ENCODE measurements around the gene ARHGAP26.

The ARHGAP26 gene

DNA sequence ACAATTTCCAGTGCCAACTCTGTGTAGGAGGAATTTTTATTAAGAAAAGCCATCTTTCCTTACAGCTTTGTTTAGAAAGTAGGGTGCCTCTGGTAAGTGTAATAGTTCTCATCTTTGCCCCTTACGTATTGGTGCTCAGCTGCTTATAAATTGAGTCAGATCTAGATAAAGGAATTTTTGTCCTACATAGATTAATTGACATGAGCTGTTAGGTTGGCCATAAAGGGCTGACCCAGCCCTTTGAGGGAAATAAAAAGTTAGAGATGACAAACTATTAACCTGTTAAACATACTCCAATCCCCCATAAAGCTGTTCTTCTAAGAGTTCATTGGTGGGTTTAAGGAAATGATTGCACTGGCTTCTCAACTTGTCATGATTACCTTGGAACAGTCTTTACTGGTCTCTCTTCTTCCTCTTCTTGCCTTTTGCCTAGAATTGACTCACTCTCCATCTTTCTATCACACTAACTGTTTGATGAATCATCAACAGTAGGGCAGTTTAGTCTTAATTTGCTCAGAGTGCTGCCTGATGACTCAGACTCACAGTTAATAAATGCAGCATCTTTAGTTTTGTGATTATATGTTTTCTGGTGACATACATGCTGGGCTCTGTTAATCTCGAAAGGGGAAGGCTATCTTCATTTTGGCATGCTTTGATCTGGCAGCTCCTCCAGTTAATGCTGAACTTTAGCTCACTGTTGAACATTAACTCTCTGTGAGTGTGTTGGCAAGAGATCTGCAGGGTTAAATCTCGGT, 51.7 kb downstream of the ARHGAP26 start:
- peak overlapping the region; percentile 37 for H3K4me2 ChIP-seq (ENCODE audit: low read length, poor library complexity, severe bottlenecking)
- no peak overlapping the region for H2BK12ac ChIP-seq (ENCODE audit: low read length in 2 of 2)
- H2BK15ac ChIP-seq (ENCODE audit: low read depth, poor library complexity, severe bottlenecking) = no peak overlapping the region
- no peak overlapping the region for H3K14ac ChIP-seq (ENCODE audit: low read length in 2 of 2)
- H3K27me3 ChIP-seq (ENCODE audit: control insufficient read depth in 1 of 2, insufficient read depth in 1 of 2, low read length in 2 of 2) = no peaks in the 10 kb centered on the region
- H3K4ac ChIP-seq (ENCODE audit: low read depth in 1 of 2, low read length in 2 of 2) = no peak overlapping the region
- no peaks in the 10 kb centered on the region for H3K36me3 ChIP-seq (ENCODE audit: control insufficient read depth in 1 of 2, insufficient read depth in 2 of 2, low read depth in 1 of 2, low read length in 2 of 2)
- H3K4me3 ChIP-seq (ENCODE audit: insufficient read depth in 1 of 2, low read depth in 1 of 2, low read length in 2 of 2) = peak overlapping the region in 1 of 2 experiments; percentile 15
- H2BK5ac ChIP-seq (ENCODE audit: low read depth, low read length, poor library complexity, severe bottlenecking) = no peak overlapping the region
- peak; percentile 82 for DNase-seq
- no peak overlapping the region for H3K18ac ChIP-seq (ENCODE audit: low read depth in 1 of 2, low read length in 2 of 2)
- H4K91ac ChIP-seq (ENCODE audit: low read length) = no peak overlapping the region
- H2AFZ ChIP-seq (ENCODE audit: low read depth, low read length) = no peak overlapping the region
- H3K27ac ChIP-seq (ENCODE audit: low read length, poor library complexity, severe bottlenecking) = peak overlapping the region; percentile 83
- H3K23ac ChIP-seq (ENCODE audit: low read length in 2 of 2) = no peak overlapping the region
- H3K9ac ChIP-seq (ENCODE audit: low read length) = peak overlapping the region; percentile 46
- H3K4me1 ChIP-seq (ENCODE audit: control insufficient read depth, insufficient read depth, low read depth, low read length) = peaks cover 35% of the 10 kb centered on the region
- H2AK5ac ChIP-seq (ENCODE audit: low read length, severe bottlenecking) = no peak overlapping the region
- H2BK120ac ChIP-seq (ENCODE audit: low read depth, low read length) = no peak overlapping the region
- H3K9me3 ChIP-seq (ENCODE audit: control insufficient read depth, low read length) = no peaks in the 10 kb centered on the region
- 41% methylated on average over 2 of the region's 3 CpGs for WGBS
- no peak overlapping the region for H4K8ac ChIP-seq (ENCODE audit: low read length)
- peaks cover 15% of the 10 kb centered on the region for H3K79me1 ChIP-seq (replicated peaks; ENCODE audit: low read length, poor library complexity, severe bottlenecking)

DNA sequence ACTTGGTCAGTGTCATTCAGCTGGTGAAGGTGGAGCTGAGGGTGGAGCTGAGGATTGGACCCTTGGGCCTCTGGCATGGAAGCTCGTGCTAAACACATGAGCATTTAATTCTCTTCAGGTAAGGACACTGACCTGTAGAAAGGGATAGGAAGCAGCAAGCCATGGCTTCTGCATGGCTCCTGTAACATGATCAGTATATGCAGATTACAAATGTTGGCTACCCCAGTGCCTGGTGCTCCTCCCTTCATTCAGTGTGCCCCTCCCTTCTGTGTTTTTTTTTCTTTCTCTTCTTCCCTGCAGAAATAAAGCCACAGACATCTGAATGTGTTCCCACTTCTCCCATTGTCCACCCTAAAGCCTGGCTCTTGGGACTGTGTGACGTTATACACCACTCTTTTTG, 52.9 kb downstream of the ARHGAP26 start:
- Histone ChIP-seq H2BK12ac (ENCODE audit: low read length in 2 of 2) (no peak overlapping the region), H2BK15ac (ENCODE audit: low read depth, poor library complexity, severe bottlenecking) (no peak overlapping the region), H3K4me1 (ENCODE audit: control insufficient read depth, insufficient read depth, low read depth, low read length) (peaks cover 34% of the 10 kb centered on the region), H2AFZ (ENCODE audit: low read depth, low read length) (no peak overlapping the region), H3K23ac (ENCODE audit: low read length in 2 of 2) (no peak overlapping the region), H3K79me1 (replicated peaks; ENCODE audit: low read length, poor library complexity, severe bottlenecking) (peaks cover 13% of the 10 kb centered on the region), H3K9ac (ENCODE audit: low read length) (no peak overlapping the region), H3K4me3 (ENCODE audit: insufficient read depth in 1 of 2, low read depth in 1 of 2, low read length in 2 of 2) (no peak overlapping the region), H4K91ac (ENCODE audit: low read length) (no peak overlapping the region), H2BK120ac (ENCODE audit: low read depth, low read length) (no peak overlapping the region), H2AK5ac (ENCODE audit: low read length, severe bottlenecking) (no peak overlapping the region), H4K8ac (ENCODE audit: low read length) (peak overlapping the region; percentile 2), H3K4ac (ENCODE audit: low read depth in 1 of 2, low read length in 2 of 2) (no peak overlapping the region), H2BK5ac (ENCODE audit: low read depth, low read length, poor library complexity, severe bottlenecking) (no peak overlapping the region), H3K14ac (ENCODE audit: low read length in 2 of 2) (no peak overlapping the region), H3K27me3 (ENCODE audit: control insufficient read depth in 1 of 2, insufficient read depth in 1 of 2, low read length in 2 of 2) (no peaks in the 10 kb centered on the region), H3K4me2 (ENCODE audit: low read length, poor library complexity, severe bottlenecking) (no peak overlapping the region), H3K36me3 (ENCODE audit: control insufficient read depth in 1 of 2, insufficient read depth in 2 of 2, low read depth in 1 of 2, low read length in 2 of 2) (no peaks in the 10 kb centered on the region), H3K9me3 (ENCODE audit: control insufficient read depth, low read length) (no peaks in the 10 kb centered on the region), H3K27ac (ENCODE audit: low read length, poor library complexity, severe bottlenecking) (peak overlapping the region; percentile 53), H3K18ac (ENCODE audit: low read depth in 1 of 2, low read length in 2 of 2) (no peak overlapping the region)
- 82% methylated on average over 2 of the region's 2 CpGs for WGBS
- no peak for DNase-seq

DNA sequence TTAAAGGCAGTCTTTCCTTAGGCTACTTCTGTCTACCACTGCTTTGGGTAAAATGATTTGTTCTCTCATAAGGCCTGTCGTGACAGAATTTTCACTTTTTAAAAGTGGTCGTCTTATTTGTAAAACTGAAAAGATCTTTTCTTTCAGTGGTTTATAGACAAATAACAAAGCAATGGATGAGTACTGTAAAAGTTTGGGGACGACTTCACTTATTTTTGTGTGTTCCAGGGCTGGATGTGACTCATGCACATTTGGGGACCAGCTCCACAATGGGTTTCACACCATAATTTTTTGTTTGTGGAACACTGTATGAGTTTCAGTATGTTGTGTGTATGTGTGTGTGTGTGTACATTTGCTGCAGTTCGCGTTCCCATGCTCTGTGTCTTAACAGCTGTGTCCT, 53.6 kb downstream of the ARHGAP26 start:
- H2AFZ ChIP-seq (ENCODE audit: low read depth, low read length) = no peak overlapping the region
- peaks cover 34% of the 10 kb centered on the region for H3K4me1 ChIP-seq (ENCODE audit: control insufficient read depth, insufficient read depth, low read depth, low read length)
- DNase-seq = no peak
- H3K4me2 ChIP-seq (ENCODE audit: low read length, poor library complexity, severe bottlenecking) = no peak overlapping the region
- H2BK120ac ChIP-seq (ENCODE audit: low read depth, low read length) = no peak overlapping the region
- H3K27me3 ChIP-seq (ENCODE audit: control insufficient read depth in 1 of 2, insufficient read depth in 1 of 2, low read length in 2 of 2) = no peaks in the 10 kb centered on the region
- H2AK5ac ChIP-seq (ENCODE audit: low read length, severe bottlenecking) = peak overlapping the region; percentile 2
- no peak overlapping the region for H4K8ac ChIP-seq (ENCODE audit: low read length)
- H2BK5ac ChIP-seq (ENCODE audit: low read depth, low read length, poor library complexity, severe bottlenecking) = no peak overlapping the region
- H3K79me1 ChIP-seq (replicated peaks; ENCODE audit: low read length, poor library complexity, severe bottlenecking) = peaks cover 13% of the 10 kb centered on the region
- no peak overlapping the region for H3K9ac ChIP-seq (ENCODE audit: low read length)
- no peaks in the 10 kb centered on the region for H3K36me3 ChIP-seq (ENCODE audit: control insufficient read depth in 1 of 2, insufficient read depth in 2 of 2, low read depth in 1 of 2, low read length in 2 of 2)
- 95% methylated on average over 5 of the region's 5 CpGs for WGBS
- H3K14ac ChIP-seq (ENCODE audit: low read length in 2 of 2) = no peak overlapping the region
- H3K4ac ChIP-seq (ENCODE audit: low read depth in 1 of 2, low read length in 2 of 2) = no peak overlapping the region
- H3K18ac ChIP-seq (ENCODE audit: low read depth in 1 of 2, low read length in 2 of 2) = no peak overlapping the region
- H3K4me3 ChIP-seq (ENCODE audit: insufficient read depth in 1 of 2, low read depth in 1 of 2, low read length in 2 of 2) = no peak overlapping the region
- no peak overlapping the region for H4K91ac ChIP-seq (ENCODE audit: low read length)
- no peak overlapping the region for H3K27ac ChIP-seq (ENCODE audit: low read length, poor library complexity, severe bottlenecking)
- no peak overlapping the region for H3K23ac ChIP-seq (ENCODE audit: low read length in 2 of 2)
- H2BK15ac ChIP-seq (ENCODE audit: low read depth, poor library complexity, severe bottlenecking) = no peak overlapping the region
- no peak overlapping the region for H2BK12ac ChIP-seq (ENCODE audit: low read length in 2 of 2)
- H3K9me3 ChIP-seq (ENCODE audit: control insufficient read depth, low read length) = no peaks in the 10 kb centered on the region

DNA sequence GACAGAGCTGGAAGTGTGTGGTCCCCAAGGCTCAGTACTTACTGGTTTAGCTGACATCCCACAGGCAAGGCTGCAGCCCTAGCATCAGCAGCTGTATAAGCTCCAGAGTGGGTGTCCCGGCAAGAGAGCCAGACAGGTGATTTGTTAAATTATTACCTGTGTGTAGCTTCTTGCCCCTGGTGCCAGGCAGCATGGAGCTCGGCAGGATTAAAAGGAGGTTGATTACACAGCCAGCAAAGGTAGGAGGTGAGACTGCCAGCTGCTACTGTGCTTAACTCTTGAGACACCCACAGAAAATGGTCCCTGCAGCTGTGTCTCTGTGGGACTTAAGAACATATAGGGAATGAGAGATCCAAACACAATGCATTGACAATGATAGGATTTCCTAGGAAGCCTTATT, 54.2 kb downstream of the ARHGAP26 start:
- Histone ChIP-seq H3K4me3 (ENCODE audit: insufficient read depth in 1 of 2, low read depth in 1 of 2, low read length in 2 of 2) (no peak overlapping the region), H4K91ac (ENCODE audit: low read length) (no peak overlapping the region), H2BK15ac (ENCODE audit: low read depth, poor library complexity, severe bottlenecking) (no peak overlapping the region), H3K18ac (ENCODE audit: low read depth in 1 of 2, low read length in 2 of 2) (no peak overlapping the region), H3K4me1 (ENCODE audit: control insufficient read depth, insufficient read depth, low read depth, low read length) (peaks cover 30% of the 10 kb centered on the region), H3K4ac (ENCODE audit: low read depth in 1 of 2, low read length in 2 of 2) (no peak overlapping the region), H4K8ac (ENCODE audit: low read length) (no peak overlapping the region), H2AFZ (ENCODE audit: low read depth, low read length) (no peak overlapping the region), H2BK120ac (ENCODE audit: low read depth, low read length) (no peak overlapping the region), H2BK5ac (ENCODE audit: low read depth, low read length, poor library complexity, severe bottlenecking) (no peak overlapping the region), H3K27me3 (ENCODE audit: control insufficient read depth in 1 of 2, insufficient read depth in 1 of 2, low read length in 2 of 2) (no peaks in the 10 kb centered on the region), H3K36me3 (ENCODE audit: control insufficient read depth in 1 of 2, insufficient read depth in 2 of 2, low read depth in 1 of 2, low read length in 2 of 2) (no peaks in the 10 kb centered on the region), H2AK5ac (ENCODE audit: low read length, severe bottlenecking) (peak overlapping the region; percentile 80), H3K27ac (ENCODE audit: low read length, poor library complexity, severe bottlenecking) (no peak overlapping the region), H3K4me2 (ENCODE audit: low read length, poor library complexity, severe bottlenecking) (no peak overlapping the region), H3K79me1 (replicated peaks; ENCODE audit: low read length, poor library complexity, severe bottlenecking) (peaks cover 15% of the 10 kb centered on the region), H2BK12ac (ENCODE audit: low read length in 2 of 2) (no peak overlapping the region), H3K9me3 (ENCODE audit: control insufficient read depth, low read length) (no peaks in the 10 kb centered on the region), H3K23ac (ENCODE audit: low read length in 2 of 2) (no peak overlapping the region), H3K9ac (ENCODE audit: low read length) (no peak overlapping the region), H3K14ac (ENCODE audit: low read length in 2 of 2) (no peak overlapping the region)
- 96% methylated on average over 2 of the region's 2 CpGs for WGBS
- DNase-seq = no peak
